ENCODE results near the gene NCEH1. TPM values are rescaled to one million over a fixed set of nuclear protein-coding genes. Genes with fewer than 3 reads are reported as not detected.

The NCEH1 gene
- total RNA-seq, 1 donor from 2014 or later = 19.1 TPM

DNA sequence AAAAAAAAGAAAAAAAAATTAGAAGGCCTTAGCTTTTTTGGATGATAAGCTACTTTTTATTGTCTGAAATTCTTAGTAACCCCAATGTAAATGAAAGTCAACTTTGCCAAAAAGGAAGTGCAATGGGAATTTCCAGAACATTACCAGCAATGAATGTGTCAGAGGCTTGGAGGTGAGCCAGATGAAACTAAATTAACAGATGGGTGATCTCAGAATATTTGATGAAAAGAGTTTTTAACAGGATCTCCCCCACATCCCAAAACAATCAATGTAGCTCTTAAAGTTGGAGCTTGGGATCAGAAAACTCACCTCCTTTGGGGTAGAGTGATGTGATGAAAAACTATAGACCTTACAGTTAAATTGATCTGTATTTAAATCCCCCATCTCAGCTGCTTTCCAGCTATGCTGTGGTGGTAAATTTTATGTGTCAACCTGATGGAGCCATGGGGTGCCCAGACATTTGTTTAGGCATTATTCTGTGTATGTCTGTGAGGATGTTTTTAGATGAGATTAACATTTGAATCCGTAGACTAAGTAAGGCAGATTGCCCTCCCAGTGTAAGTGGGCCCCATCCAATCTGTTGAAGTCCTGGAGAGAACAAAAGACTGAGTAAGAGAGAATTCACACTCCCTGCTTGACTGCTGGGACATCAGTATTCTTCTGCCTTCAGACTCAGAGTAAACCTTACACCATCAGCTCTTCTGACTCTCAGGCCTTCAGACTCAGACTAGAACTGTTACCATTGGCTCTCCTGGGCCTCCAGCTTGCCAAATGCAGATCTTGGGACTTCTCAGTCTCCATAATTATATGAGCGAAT, 103.4 kb downstream of the NCEH1 start:
- no peak for DNase-seq (ENCODE audit: low spot score in 2 of 2)
- peak overlapping the region; percentile 36 to 67 for H3K27ac ChIP-seq
- H3K4me3 ChIP-seq = no peak overlapping the region
- intact Hi-C loops (cut with DNase I) = no loop called here
- TF ChIP-seq, protein P1, sequence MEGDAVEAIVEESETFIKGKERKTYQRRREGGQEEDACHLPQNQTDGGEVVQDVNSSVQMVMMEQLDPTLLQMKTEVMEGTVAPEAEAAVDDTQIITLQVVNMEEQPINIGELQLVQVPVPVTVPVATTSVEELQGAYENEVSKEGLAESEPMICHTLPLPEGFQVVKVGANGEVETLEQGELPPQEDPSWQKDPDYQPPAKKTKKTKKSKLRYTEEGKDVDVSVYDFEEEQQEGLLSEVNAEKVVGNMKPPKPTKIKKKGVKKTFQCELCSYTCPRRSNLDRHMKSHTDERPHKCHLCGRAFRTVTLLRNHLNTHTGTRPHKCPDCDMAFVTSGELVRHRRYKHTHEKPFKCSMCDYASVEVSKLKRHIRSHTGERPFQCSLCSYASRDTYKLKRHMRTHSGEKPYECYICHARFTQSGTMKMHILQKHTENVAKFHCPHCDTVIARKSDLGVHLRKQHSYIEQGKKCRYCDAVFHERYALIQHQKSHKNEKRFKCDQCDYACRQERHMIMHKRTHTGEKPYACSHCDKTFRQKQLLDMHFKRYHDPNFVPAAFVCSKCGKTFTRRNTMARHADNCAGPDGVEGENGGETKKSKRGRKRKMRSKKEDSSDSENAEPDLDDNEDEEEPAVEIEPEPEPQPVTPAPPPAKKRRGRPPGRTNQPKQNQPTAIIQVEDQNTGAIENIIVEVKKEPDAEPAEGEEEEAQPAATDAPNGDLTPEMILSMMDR (IDR thresholded peaks at IDR 0.05) = no peak
- H3K4me1 ChIP-seq = peaks cover 5 to 7% of the 10 kb centered on the region in 2 donors
- no peaks in the 10 kb centered on the region for H3K9me3 ChIP-seq
- H3K27me3 ChIP-seq = no peaks in the 10 kb centered on the region
- no peaks in the 10 kb centered on the region for H3K36me3 ChIP-seq

DNA sequence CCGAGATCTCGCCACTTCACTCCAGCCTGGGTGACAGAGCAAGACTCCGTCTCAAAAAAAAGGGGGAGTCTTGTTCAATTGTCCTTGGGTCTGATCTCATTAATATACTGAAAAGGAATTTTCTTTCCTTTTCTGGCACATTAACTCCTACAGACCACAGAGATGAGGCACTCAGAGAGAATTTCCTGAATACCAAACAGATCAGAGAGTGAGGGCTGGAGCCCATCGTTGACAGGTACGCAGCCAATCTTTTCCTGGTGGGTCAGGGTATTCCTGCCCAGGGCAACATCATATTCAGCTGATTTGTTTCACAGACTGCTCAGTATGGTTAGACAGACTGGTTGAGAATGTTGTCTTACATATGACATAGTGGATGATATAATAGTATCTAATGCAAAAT, 104.8 kb downstream of the NCEH1 start:
- intact Hi-C loops (cut with DNase I) = no loop called here
- no peaks in the 10 kb centered on the region for H3K9me3 ChIP-seq
- peaks cover 5 to 7% of the 10 kb centered on the region in 2 donors for H3K4me1 ChIP-seq
- H3K36me3 ChIP-seq = no peaks in the 10 kb centered on the region
- no peak overlapping the region for H3K4me3 ChIP-seq
- H3K27ac ChIP-seq = no peak overlapping the region
- H3K27me3 ChIP-seq = no peaks in the 10 kb centered on the region
- DNase-seq (ENCODE audit: low spot score in 2 of 2) = no peak
- TF ChIP-seq, protein P1 (IDR thresholded peaks at IDR 0.05) = no peak

DNA sequence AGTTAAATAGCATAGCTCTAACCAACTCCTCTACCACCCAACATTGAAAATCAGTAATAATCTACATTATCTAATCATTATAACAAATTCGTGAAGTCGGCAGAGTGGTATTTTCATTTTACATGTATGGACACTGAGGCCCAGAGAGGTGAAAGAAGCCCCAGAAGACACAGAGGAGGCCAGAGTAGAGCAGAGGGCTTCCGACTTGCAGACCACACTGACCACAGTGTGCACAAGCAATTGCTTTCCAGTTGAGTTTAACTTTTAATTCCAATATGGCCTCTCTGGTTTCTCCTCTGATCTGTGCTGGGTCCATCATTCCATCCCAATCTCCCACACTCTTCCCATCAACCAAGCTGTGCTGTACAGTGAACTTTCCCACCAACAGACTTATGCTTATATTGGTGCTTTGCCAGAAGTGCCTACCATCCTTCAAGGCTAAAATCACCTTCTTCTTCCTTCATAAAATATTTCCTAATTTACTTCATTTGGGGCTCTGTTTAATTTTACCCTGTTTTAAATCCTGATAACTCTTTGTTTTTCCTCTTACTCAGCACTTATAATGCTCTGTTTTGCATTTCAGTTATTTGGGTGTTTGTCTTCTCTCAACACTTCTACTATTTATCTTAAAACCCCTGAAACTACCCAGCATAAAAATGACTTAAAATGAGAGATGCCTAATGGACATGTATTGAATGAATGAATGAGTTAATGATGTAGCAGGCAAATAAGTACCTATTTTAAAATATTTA, 105.8 kb downstream of the NCEH1 start:
- no peaks in the 10 kb centered on the region for H3K27me3 ChIP-seq
- no peak overlapping the region for H3K4me3 ChIP-seq
- no peak overlapping the region for H3K27ac ChIP-seq
- intact Hi-C loops (cut with DNase I) = no loop called here
- peaks cover 5 to 7% of the 10 kb centered on the region in 2 donors for H3K4me1 ChIP-seq
- TF ChIP-seq, protein P1 (IDR thresholded peaks at IDR 0.05) = no peak
- H3K36me3 ChIP-seq = no peaks in the 10 kb centered on the region
- no peaks in the 10 kb centered on the region for H3K9me3 ChIP-seq
- no peak for DNase-seq (ENCODE audit: low spot score in 2 of 2)

DNA sequence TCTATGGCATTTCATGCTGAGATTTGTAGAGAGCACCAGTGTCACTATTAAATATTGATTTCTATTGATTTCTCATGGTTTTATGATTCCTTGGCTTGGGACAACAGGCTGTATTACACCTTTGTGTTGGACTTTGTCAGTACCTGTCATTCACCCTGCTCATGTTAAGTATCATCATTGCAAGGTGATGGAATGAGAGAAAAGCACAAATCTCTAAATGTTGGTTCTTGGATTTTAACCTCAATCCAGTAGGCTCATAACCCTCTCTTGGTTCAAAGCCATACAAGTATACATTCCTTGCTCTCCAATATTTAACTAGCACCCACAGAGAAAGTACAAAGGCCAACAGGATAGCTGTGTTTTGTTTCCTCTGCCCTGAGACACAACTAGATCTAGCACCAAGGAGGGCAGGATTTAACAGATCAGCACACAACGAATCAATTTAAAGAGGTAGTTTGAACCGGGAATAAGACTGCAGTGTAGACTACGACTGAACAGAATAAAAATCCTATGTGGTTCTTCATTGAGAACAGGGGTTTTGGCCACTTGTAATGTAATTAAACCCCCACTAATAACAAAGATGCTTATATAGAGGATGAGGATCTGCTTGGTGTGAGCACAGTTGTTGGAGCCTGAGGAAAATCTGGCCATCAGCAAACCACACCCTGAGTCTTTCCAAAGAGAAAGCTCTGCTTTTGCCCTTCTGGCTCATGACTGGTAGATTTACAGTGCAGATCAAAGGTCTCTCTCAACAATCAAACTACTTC, 109.6 kb downstream of the NCEH1 start:
- H3K4me3 ChIP-seq = no peak overlapping the region
- DNase-seq (ENCODE audit: low spot score in 2 of 2) = peak in 1 of 2 donors; percentile 27
- TF ChIP-seq, protein P1 (IDR thresholded peaks at IDR 0.05) = no peak
- no peaks in the 10 kb centered on the region for H3K36me3 ChIP-seq
- intact Hi-C loops (cut with DNase I) = no loop called here
- H3K9me3 ChIP-seq = no peaks in the 10 kb centered on the region
- H3K27me3 ChIP-seq = no peaks in the 10 kb centered on the region
- H3K27ac ChIP-seq = no peak overlapping the region
- no peaks in the 10 kb centered on the region for H3K4me1 ChIP-seq

DNA sequence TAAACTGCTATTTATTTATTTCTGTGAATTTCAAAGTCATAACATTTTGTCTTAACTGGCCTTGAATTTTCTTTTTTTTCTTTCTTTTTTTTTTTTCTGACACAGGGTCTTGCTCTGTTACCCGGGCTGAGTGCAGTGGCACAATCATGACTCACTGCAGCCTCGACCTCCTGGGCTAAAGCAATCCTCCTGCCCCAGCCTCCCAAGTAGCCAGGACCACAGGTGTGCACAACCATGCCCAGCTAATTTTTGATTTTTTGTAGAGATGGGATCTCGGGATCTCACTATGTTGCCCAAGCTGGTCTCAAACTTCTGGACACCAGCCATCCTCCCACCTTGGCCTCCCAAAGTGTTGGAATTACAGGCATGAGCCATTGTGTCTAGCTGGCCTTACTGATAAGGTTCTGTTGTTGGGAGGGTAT, 110.2 kb downstream of the NCEH1 start:
- Histone ChIP-seq H3K36me3 (no peaks in the 10 kb centered on the region), H3K4me3 (no peak overlapping the region), H3K9me3 (no peaks in the 10 kb centered on the region), H3K27ac (no peak overlapping the region), H3K27me3 (no peaks in the 10 kb centered on the region), H3K4me1 (no peaks in the 10 kb centered on the region)
- intact Hi-C loops (cut with DNase I) = no loop called here
- TF ChIP-seq, protein P1 (IDR thresholded peaks at IDR 0.05) = no peak
- DNase-seq (ENCODE audit: low spot score in 2 of 2) = no peak
